H1 (cell line): ENCODE data around the gene FNDC11. TPM values are rescaled to one million over a fixed set of nuclear protein-coding genes. Genes with fewer than 3 reads are reported as not detected.

ENCODE experiments used
- CTCF ChIA-PET: fragments of 300-600 bp; sonication (Branson Sonifier 250); formaldehyde crosslinking; loops from one replicate; lab custom pipeline; 2021; ENCODE audit not compliant: partially characterized antibody; lab: Charles Lee
- POLR2A ChIA-PET: fragments of 300-600 bp; sonication (Branson Sonifier 250); formaldehyde crosslinking; loops from one replicate; lab custom pipeline; 2021; ENCODE audit warnings: inconsistent platforms; ENCODE audit not compliant: partially characterized antibody; lab: Charles Lee
- DNase-seq, 2 experiments: peaks; one replicate each; pipeline versions ENCODE4 v3.0.0 to v3.0.0-alpha.2; 2010 to 2022; ENCODE audit warnings: low spot score in 2 of 2, low read depth in 1 of 2, mixed read lengths in 1 of 2
- FAIRE-seq: peaks from 2 replicates; lab custom pipeline; 2011; peaks lifted over from hg19 to GRCh38; lab: Jason Lieb, UNC
- H2AFZ ChIP-seq: 2 replicates; pipeline ENCODE4 v1.8.1; 2012; ENCODE audit warnings: low read length, inconsistent platforms
- H2AK5ac ChIP-seq: 2 replicates; pipeline ENCODE4 v1.6.1; 2013; ENCODE audit warnings: low read depth, low read length
- H2BK120ac ChIP-seq: replicated peaks from 2 replicates; pipeline ENCODE3; 2013; ENCODE audit warnings: low read depth, low read length, inconsistent platforms
- H2BK12ac ChIP-seq: 2 replicates; pipeline ENCODE4 v1.6.1; 2013; ENCODE audit warnings: low read depth, low read length
- H2BK15ac ChIP-seq: 2 replicates; pipeline ENCODE4 v1.6.1; 2013; ENCODE audit warnings: low read length
- H2BK20ac ChIP-seq: 2 replicates; pipeline ENCODE4 v1.6.1; 2013; ENCODE audit warnings: low read length
- H2BK5ac ChIP-seq: 2 replicates; pipeline ENCODE4 v1.6.1; 2013; ENCODE audit warnings: low read depth, low read length
- H3K14ac ChIP-seq: 2 replicates; pipeline ENCODE4 v1.6.1; 2013; ENCODE audit warnings: inconsistent platforms; ENCODE audit not compliant: insufficient read length
- H3K18ac ChIP-seq: 2 replicates; pipeline ENCODE4 v1.6.1; 2013; ENCODE audit warnings: low read length; ENCODE audit errors: extremely low read depth
- H3K23ac ChIP-seq: 2 replicates; pipeline ENCODE4 v1.6.1; 2013; ENCODE audit warnings: inconsistent platforms; ENCODE audit not compliant: insufficient read length
- H3K23me2 ChIP-seq: 2 replicates; pipeline ENCODE4 v1.6.1; 2013; ENCODE audit warnings: low read depth, low read length
- H3K27ac ChIP-seq: 2 replicates; pipeline ENCODE4 v1.6.1; 2011; ENCODE audit warnings: low read depth, low read length, inconsistent platforms
- H3K27me3 ChIP-seq, 4 experiments: replicated peaks in 1 of 4; 1 replicate in 1 of 4; 2 replicates in 3 of 4; pipeline versions ENCODE4 v1.6.1 to v1.8.1; 2011 to 2013; ENCODE audit warnings: low read length in 3 of 4, mild to moderate bottlenecking in 3 of 4, inconsistent platforms in 2 of 4, mixed read lengths in 2 of 4, moderate library complexity in 1 of 4; ENCODE audit not compliant: control insufficient read depth in 3 of 4, insufficient read depth in 3 of 4; ENCODE audit errors: extremely low read depth in 1 of 4
- H3K36me3 ChIP-seq, 4 experiments: 2 replicates each; pipeline versions ENCODE4 v1.6.1 to v1.8.1; 2011 to 2013; ENCODE audit warnings: mild to moderate bottlenecking in 4 of 4, low read length in 3 of 4, moderate library complexity in 2 of 4, control low read depth in 1 of 4, inconsistent platforms in 1 of 4; ENCODE audit not compliant: insufficient read depth in 4 of 4, control insufficient read depth in 2 of 4
- H3K4ac ChIP-seq: replicated peaks from 2 replicates; pipeline ENCODE3; 2013; ENCODE audit warnings: low read length, low read depth, mixed read lengths, inconsistent platforms; ENCODE audit not compliant: insufficient read length
- H3K4me1 ChIP-seq, 4 experiments: replicated peaks in 1 of 4; 1 replicate in 1 of 4; 2 replicates in 3 of 4; pipeline versions ENCODE4 v1.6.1 to v1.8.1; 2011 to 2013; ENCODE audit warnings: low read length in 3 of 4, inconsistent platforms in 2 of 4, mixed read lengths in 1 of 4; ENCODE audit not compliant: insufficient read depth in 4 of 4, control insufficient read depth in 3 of 4
- H3K4me2 ChIP-seq, 2 experiments: 2 replicates each; pipeline versions ENCODE4 v1.6.1 to v1.8.1; 2011 to 2013; ENCODE audit warnings: low read depth in 2 of 2, low read length in 2 of 2, control low read depth in 1 of 2, inconsistent platforms in 1 of 2, mild to moderate bottlenecking in 1 of 2; ENCODE audit not compliant: insufficient read depth in 1 of 2
- H3K4me3 ChIP-seq, 4 experiments: fragments of 200-600, 300-600 bp in 1 of 4; sonication (generic), shearing (Covaris generic), sonication (Bioruptor Twin) in 1 of 4; 2 replicates each; pipeline versions ENCODE4 v1.5.1 to v1.8.1; 2011 to 2016; ENCODE audit warnings: low read length in 4 of 4, low read depth in 3 of 4, control low read depth in 2 of 4, inconsistent platforms in 2 of 4, mild to moderate bottlenecking in 2 of 4, mixed read lengths in 1 of 4, moderate library complexity in 1 of 4; ENCODE audit not compliant: insufficient read depth in 2 of 4; ENCODE audit errors: extremely low read depth in 1 of 4
- H3K56ac ChIP-seq: replicated peaks from 2 replicates; pipeline ENCODE3; 2013; ENCODE audit warnings: low read depth, mild to moderate bottlenecking, mixed read lengths, low read length, inconsistent platforms; ENCODE audit not compliant: insufficient read length
- H3K79me1 ChIP-seq: 2 replicates; pipeline ENCODE4 v1.6.1; 2013; ENCODE audit warnings: low read depth, low read length, control low read depth
- H3K79me2 ChIP-seq, 2 experiments: 2 replicates each; pipeline versions ENCODE4 v1.6.1 to v1.8.1; 2012 to 2013; ENCODE audit warnings: low read length in 2 of 2, mild to moderate bottlenecking in 2 of 2, inconsistent platforms in 1 of 2; ENCODE audit not compliant: insufficient read depth in 2 of 2, control insufficient read depth in 1 of 2
- H3K9ac ChIP-seq, 4 experiments: replicated peaks in 1 of 4; 1 replicate in 1 of 4; 2 replicates in 3 of 4; pipeline versions ENCODE4 v1.6.1 to v1.8.1; 2011 to 2013; ENCODE audit warnings: low read depth in 3 of 4, low read length in 3 of 4, control low read depth in 2 of 4, mild to moderate bottlenecking in 2 of 4, moderate library complexity in 2 of 4, inconsistent platforms in 1 of 4; ENCODE audit errors: extremely low read depth in 1 of 4
- H3K9me3 ChIP-seq, 2 experiments: 2 replicates each; pipeline versions ENCODE4 v1.6.1 to v1.8.1; 2012 to 2013; ENCODE audit warnings: mild to moderate bottlenecking in 2 of 2, moderate library complexity in 2 of 2, control low read depth in 1 of 2, inconsistent platforms in 1 of 2, low read depth in 1 of 2, low read length in 1 of 2, mixed read lengths in 1 of 2; ENCODE audit not compliant: insufficient read depth in 2 of 2
- H4K20me1 ChIP-seq, 2 experiments: replicated peaks in 1 of 2; 2 replicates each; pipeline versions ENCODE3 to v1.8.1; 2011 to 2013; ENCODE audit warnings: inconsistent platforms in 2 of 2, low read length in 2 of 2, mild to moderate bottlenecking in 1 of 2; ENCODE audit not compliant: insufficient read depth in 2 of 2, control insufficient read depth in 1 of 2
- H4K5ac ChIP-seq: 2 replicates; pipeline ENCODE4 v1.6.1; 2013; ENCODE audit warnings: low read length, low read depth, mixed read lengths, inconsistent platforms; ENCODE audit not compliant: insufficient read length
- H4K8ac ChIP-seq: 2 replicates; pipeline ENCODE4 v1.8.0; 2013; ENCODE audit warnings: mild to moderate bottlenecking, moderate library complexity, low read length, inconsistent platforms; ENCODE audit not compliant: insufficient read depth; ENCODE audit errors: extremely low read depth
- H4K91ac ChIP-seq: replicated peaks from 2 replicates; pipeline ENCODE3; 2013; ENCODE audit warnings: low read length, mixed read lengths, inconsistent platforms; ENCODE audit not compliant: insufficient read length
- ATF2 ChIP-seq: IDR thresholded peaks from 2 replicates; pipeline ENCODE4 v1.6.1; 2012; ENCODE audit warnings: low read length, inconsistent platforms
- CHD2 ChIP-seq: IDR thresholded peaks from 2 replicates; pipeline ENCODE4 v1.6.1; 2012; ENCODE audit warnings: low read length, improper control_type of control experiment
- GTF2F1 ChIP-seq: IDR thresholded peaks from 2 replicates; pipeline ENCODE4 v1.6.1; 2012; ENCODE audit warnings: low read depth, low read length, improper control_type of control experiment, borderline replicate concordance
- JUND ChIP-seq: IDR thresholded peaks from 2 replicates; pipeline ENCODE4 v1.6.1; 2011; ENCODE audit warnings: mild to moderate bottlenecking, improper control_type of control experiment, low read length
- NANOG ChIP-seq: IDR thresholded peaks from 2 replicates; pipeline ENCODE4 v1.6.1; 2011; ENCODE audit warnings: low read length, low read depth, mild to moderate bottlenecking, inconsistent platforms; ENCODE audit not compliant: insufficient read depth, poor library complexity, severe bottlenecking
- RAD21 ChIP-seq, 2 experiments: IDR thresholded peaks in 1 of 2; conservative IDR thresholded peaks in 1 of 2; 2 replicates each; pipeline ENCODE4 v1.6.1; 2011; ENCODE audit warnings: low read depth in 2 of 2, low read length in 2 of 2, improper control_type of control experiment in 1 of 2, inconsistent platforms in 1 of 2, mild to moderate bottlenecking in 1 of 2, moderate library complexity in 1 of 2
- WGBS, 2 experiments: shearing (Covaris generic) in 1 of 2; methylation state at CpG; one replicate each; pipeline versions ENCODE4 v1.1.6 to v1.1.7; 2013 to 2015; ENCODE audit warnings: low lambda C conversion rate in 2 of 2, mixed read lengths in 2 of 2, inconsistent platforms in 1 of 2, low coverage in 1 of 2, missing lambda C conversion rate in 1 of 2; ENCODE audit not compliant: insufficient replicate concordance in 2 of 2, insufficient coverage in 1 of 2, insufficient read length in 1 of 2; ENCODE audit errors: extremely low coverage in 1 of 2, missing lambda C conversion rate in 1 of 2; 5-methylcytosine and 5-hydroxymethylcytosine counted together
- polyA plus RNA-seq, 7 experiments: library from polyadenylated mRNA; depleted of rRNA in 3 of 7; stranded (reverse) in 5 of 7; unstranded in 2 of 7; fragments of >200 nt in 5 of 7; fragments of 200-250 nt in 2 of 7; gene quantifications; 1 replicate in 5 of 7; 2 replicates in 1 of 7; 4 replicates in 1 of 7; pipeline versions ENCODE4 v1.2.1 to v1.2.3, GENCODE V29; 2011 to 2013; ENCODE audit warnings: missing spikeins in 2 of 7, mixed read lengths in 2 of 7
- total RNA-seq: library from RNA; stranded (reverse); fragmentation: NEBNext Ultra II Directional; extraction: Animal tissue kit (Norgen Biotek cat#: 25700); gene quantifications from 2 replicates; pipeline ENCODE4 v1.2.1, GENCODE V29; 2021

The FNDC11 gene
- total and polyA plus RNA-seq, 2 of the 8 experiments (the other 6 are each of a cell fraction or from before 2014, with no cell fraction given): 2.6 to 8.8 TPM

- Histone ChIP-seq H2BK12ac (no peak overlapping the region), H3K23me2 (no peaks in the 10 kb centered on the region), H2BK20ac (no peak overlapping the region), H3K14ac (no peak overlapping the region), H3K9me3 (no peaks in the 10 kb centered on the region), H3K4me3 (no peak overlapping the region), H2BK15ac (no peak overlapping the region), H3K18ac (no peak overlapping the region), H4K5ac (no peak overlapping the region), H3K4me1 (no peaks in the 10 kb centered on the region), H3K27ac (no peak overlapping the region), H3K4ac (no peak overlapping the region), H2BK120ac (no peak overlapping the region), H3K36me3 (peaks cover 0 to 15% (median 6%) of the 10 kb centered on the region in 4 experiments; a peak in 4 of 8 replicates), H3K4me2 (no peak overlapping the region), H2AK5ac (no peak overlapping the region), H4K20me1 (peaks cover 0 to 10% of the 10 kb centered on the region in 2 experiments), H3K56ac (no peak overlapping the region), H3K79me1 (no peaks in the 10 kb centered on the region), H3K23ac (no peak overlapping the region), H3K79me2 (no peaks in the 10 kb centered on the region), H4K8ac (peak overlapping the region; percentile 25), H3K27me3 (no peaks in the 10 kb centered on the region), H3K9ac (no peak overlapping the region), H2AFZ (no peak overlapping the region), H2BK5ac (no peak overlapping the region), H4K91ac (no peak overlapping the region)
- FAIRE-seq (no peak), DNase-seq (no peak)
- WGBS, 2 experiments: 94% methylated on average over 17 of the region's 17 CpGs; no CpG with 5 or more reads in 1 of the 2 experiments
- CTCF ChIA-PET: interaction anchor here (1.3 to 1.7 kb wide), 2 partner anchors 12 to 13 kb away, joined by 3 read pairs; no protein-coding TSS in a partner anchor
- no peak for TF ChIP-seq CHD2
- no peak for TF ChIP-seq NANOG
- no peak for TF ChIP-seq JUND
- no peak for TF ChIP-seq RAD21 (IDR thresholded peaks at IDR 0.05 in 1 of 2, conservative IDR thresholded peaks at IDR 0.05 in 1 of 2; ENCODE audit: low read depth in 2 of 2, low read length in 2 of 2)
- no peak for TF ChIP-seq ATF2
- no peak for TF ChIP-seq GTF2F1
- POLR2A ChIA-PET: no interaction called here
Measured at GRCh38 chr20:63586797-63587196, 32.8 kb downstream of the FNDC11 start.
